OCI-LY1 (cell line): ENCODE results near the gene NODAL.

Experiments used
- H2AFZ ChIP-seq: fragments of 200-600 bp; sonication (generic), shearing (Covaris generic); 2 replicates; pipeline ENCODE4 v1.6.0; 2014; ENCODE audit warnings: antibody characterized with exemption, mild to moderate bottlenecking, low read length
- H3F3A ChIP-seq: fragments of 200-600 bp; sonication (generic), shearing (Covaris generic); 2 replicates; pipeline ENCODE4 v1.6.0; 2014; ENCODE audit warnings: mild to moderate bottlenecking, antibody characterized with exemption, low read length, moderate library complexity; ENCODE audit not compliant: insufficient read depth
- H3K27ac ChIP-seq: fragments of 200-600 bp; sonication (generic); 2 replicates; pipeline ENCODE4 v1.5.1; 2014; ENCODE audit warnings: low read length, mixed run types, mild to moderate bottlenecking, low read depth; ENCODE audit not compliant: poor library complexity, severe bottlenecking
- H3K27me3 ChIP-seq: fragments of 200-600 bp; sonication (generic); 2 replicates; pipeline ENCODE4 v1.6.0; 2014; ENCODE audit warnings: antibody characterized with exemption, mild to moderate bottlenecking, low read length, moderate library complexity; ENCODE audit not compliant: insufficient read depth
- H3K36me3 ChIP-seq: fragments of 200-600 bp; sonication (generic); 2 replicates; pipeline ENCODE4 v1.6.1; 2014; ENCODE audit warnings: mild to moderate bottlenecking, antibody characterized with exemption, low read length, moderate library complexity, mixed read lengths; ENCODE audit not compliant: insufficient read depth
- H3K4me1 ChIP-seq: fragments of 200-600 bp; sonication (generic); 2 replicates; pipeline ENCODE4 v1.5.1; 2014; ENCODE audit warnings: mild to moderate bottlenecking, low read length, moderate library complexity; ENCODE audit not compliant: insufficient read depth, severe bottlenecking
- H3K4me2 ChIP-seq: fragments of 200-600 bp; sonication (generic), shearing (Covaris generic); 2 replicates; pipeline ENCODE4 v1.6.1; 2014; ENCODE audit warnings: low read length
- H3K4me3 ChIP-seq: fragments of 200-600 bp; sonication (generic); 2 replicates; pipeline ENCODE4 v1.5.1; 2014; ENCODE audit warnings: low read length, low read depth, mild to moderate bottlenecking, mixed read lengths; ENCODE audit not compliant: poor library complexity, severe bottlenecking
- H3K79me2 ChIP-seq: fragments of 200-600 bp; shearing (Covaris generic); 2 replicates; pipeline ENCODE4 v1.6.1; 2016; ENCODE audit warnings: mixed run types, low read length, mixed read lengths; ENCODE audit not compliant: insufficient read depth
- H3K9ac ChIP-seq: fragments of 200-600 bp; sonication (generic), shearing (Covaris generic); 2 replicates; pipeline ENCODE4 v1.6.1; 2014; ENCODE audit warnings: mild to moderate bottlenecking, low read length, mixed read lengths
- H3K9me2 ChIP-seq: fragments of 200-600 bp; sonication (generic), shearing (Covaris generic); 2 replicates; pipeline ENCODE4 v1.6.1; 2014; ENCODE audit warnings: low read depth, mild to moderate bottlenecking, low read length, mixed read lengths
- H3K9me3 ChIP-seq: fragments of 200-600 bp; shearing (Covaris generic); 2 replicates; pipeline ENCODE4 v1.6.1; 2014; ENCODE audit warnings: low read length, mixed read lengths
- H4K20me1 ChIP-seq: fragments of 200-600 bp; sonication (generic), shearing (Covaris generic); 2 replicates; pipeline ENCODE4 v1.6.0; 2016; ENCODE audit warnings: mild to moderate bottlenecking, low read length; ENCODE audit not compliant: insufficient read depth
- EZH2 ChIP-seq: fragments of 200-600 bp; sonication (generic), shearing (Covaris generic); IDR thresholded peaks from 2 replicates; pipeline ENCODE4 v1.8.0; 2017; ENCODE audit warnings: borderline replicate concordance, mixed run types, mild to moderate bottlenecking, antibody characterized with exemption, low read length, moderate library complexity, mixed read lengths
- TF ChIP-seq, protein P1 (sequence below): fragments of 200-600 bp; sonication (generic), shearing (Covaris generic); IDR thresholded peaks from 2 replicates; pipeline ENCODE4 v1.5.1; 2017; ENCODE audit warnings: mild to moderate bottlenecking, antibody characterized with exemption, low read length, moderate library complexity, mixed read lengths

NODAL gene

DNA sequence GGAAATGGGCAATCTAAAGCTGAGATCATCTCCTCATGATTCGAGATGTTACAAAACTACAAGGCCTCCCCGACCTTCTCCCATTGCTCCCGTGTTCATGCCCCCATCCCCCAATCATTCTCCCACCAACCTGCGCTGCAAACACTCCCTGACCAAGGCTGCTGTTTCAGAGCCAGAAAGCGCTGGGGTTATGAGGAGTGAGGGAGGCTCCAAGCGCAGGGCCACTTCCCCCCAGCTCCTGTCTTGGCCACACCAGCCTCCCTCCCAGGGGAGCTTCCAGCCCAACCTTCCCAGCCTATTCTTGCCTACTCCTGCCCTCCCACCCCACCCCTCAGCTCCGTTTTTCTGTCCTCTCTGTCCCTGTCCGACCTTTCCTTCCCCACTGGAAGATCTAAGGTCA is 14.7 kb upstream of the NODAL start:
- 0 out of 2 replicates have a peak, but pooled peaks cover 4% of the 10 kb centered on the region for H3K27me3 ChIP-seq
- no peak overlapping the region for H3K9ac ChIP-seq
- TF ChIP-seq EZH2: no peak
- TF ChIP-seq, protein P1, sequence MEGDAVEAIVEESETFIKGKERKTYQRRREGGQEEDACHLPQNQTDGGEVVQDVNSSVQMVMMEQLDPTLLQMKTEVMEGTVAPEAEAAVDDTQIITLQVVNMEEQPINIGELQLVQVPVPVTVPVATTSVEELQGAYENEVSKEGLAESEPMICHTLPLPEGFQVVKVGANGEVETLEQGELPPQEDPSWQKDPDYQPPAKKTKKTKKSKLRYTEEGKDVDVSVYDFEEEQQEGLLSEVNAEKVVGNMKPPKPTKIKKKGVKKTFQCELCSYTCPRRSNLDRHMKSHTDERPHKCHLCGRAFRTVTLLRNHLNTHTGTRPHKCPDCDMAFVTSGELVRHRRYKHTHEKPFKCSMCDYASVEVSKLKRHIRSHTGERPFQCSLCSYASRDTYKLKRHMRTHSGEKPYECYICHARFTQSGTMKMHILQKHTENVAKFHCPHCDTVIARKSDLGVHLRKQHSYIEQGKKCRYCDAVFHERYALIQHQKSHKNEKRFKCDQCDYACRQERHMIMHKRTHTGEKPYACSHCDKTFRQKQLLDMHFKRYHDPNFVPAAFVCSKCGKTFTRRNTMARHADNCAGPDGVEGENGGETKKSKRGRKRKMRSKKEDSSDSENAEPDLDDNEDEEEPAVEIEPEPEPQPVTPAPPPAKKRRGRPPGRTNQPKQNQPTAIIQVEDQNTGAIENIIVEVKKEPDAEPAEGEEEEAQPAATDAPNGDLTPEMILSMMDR: no peak
- H3F3A ChIP-seq: no peaks in the 10 kb centered on the region
- H3K36me3 ChIP-seq: no peaks in the 10 kb centered on the region
- no peaks in the 10 kb centered on the region for H3K9me3 ChIP-seq
- H3K4me3 ChIP-seq: no peak overlapping the region
- no peak overlapping the region for H3K4me2 ChIP-seq
- H3K27ac ChIP-seq: no peak overlapping the region
- no peak overlapping the region for H2AFZ ChIP-seq
- no peaks in the 10 kb centered on the region for H3K79me2 ChIP-seq
- peaks cover 5% of the 10 kb centered on the region for H3K4me1 ChIP-seq
- H4K20me1 ChIP-seq: no peaks in the 10 kb centered on the region
- no peaks in the 10 kb centered on the region for H3K9me2 ChIP-seq

DNA sequence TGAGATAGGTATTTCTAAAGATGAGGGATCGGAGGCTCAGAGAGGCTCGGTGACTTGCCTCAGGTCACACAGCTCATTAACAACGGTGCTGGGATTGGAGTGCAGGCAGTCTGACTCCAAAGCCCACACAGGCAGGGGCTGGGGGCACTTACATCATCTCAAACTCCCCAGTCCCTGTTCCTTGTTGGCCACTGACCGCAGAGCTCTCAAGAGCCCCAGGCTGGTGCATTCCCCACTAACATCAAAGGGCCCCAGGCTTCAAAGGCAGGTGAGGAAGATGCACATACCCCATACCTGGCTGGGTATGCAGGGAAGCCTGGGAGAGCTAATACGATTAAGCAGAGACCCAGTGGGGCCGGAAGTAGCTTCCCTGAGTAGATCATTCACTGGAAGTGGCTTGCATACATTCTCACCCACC is 13.7 kb upstream of the NODAL start:
- H3K4me1 ChIP-seq: peaks cover 5% of the 10 kb centered on the region
- H3K36me3 ChIP-seq: no peaks in the 10 kb centered on the region
- H3K4me2 ChIP-seq: no peak overlapping the region
- H3K4me3 ChIP-seq: no peak overlapping the region
- no peak overlapping the region for H3K9ac ChIP-seq
- H3K27me3 ChIP-seq: 0 out of 2 replicates have a peak, but pooled peaks cover 4% of the 10 kb centered on the region
- no peak overlapping the region for H3K27ac ChIP-seq
- H3F3A ChIP-seq: no peaks in the 10 kb centered on the region
- H3K9me2 ChIP-seq: no peaks in the 10 kb centered on the region
- TF ChIP-seq EZH2: no peak
- TF ChIP-seq, protein P1: no peak
- no peak overlapping the region for H2AFZ ChIP-seq
- no peaks in the 10 kb centered on the region for H4K20me1 ChIP-seq
- no peaks in the 10 kb centered on the region for H3K9me3 ChIP-seq
- H3K79me2 ChIP-seq: no peaks in the 10 kb centered on the region

DNA sequence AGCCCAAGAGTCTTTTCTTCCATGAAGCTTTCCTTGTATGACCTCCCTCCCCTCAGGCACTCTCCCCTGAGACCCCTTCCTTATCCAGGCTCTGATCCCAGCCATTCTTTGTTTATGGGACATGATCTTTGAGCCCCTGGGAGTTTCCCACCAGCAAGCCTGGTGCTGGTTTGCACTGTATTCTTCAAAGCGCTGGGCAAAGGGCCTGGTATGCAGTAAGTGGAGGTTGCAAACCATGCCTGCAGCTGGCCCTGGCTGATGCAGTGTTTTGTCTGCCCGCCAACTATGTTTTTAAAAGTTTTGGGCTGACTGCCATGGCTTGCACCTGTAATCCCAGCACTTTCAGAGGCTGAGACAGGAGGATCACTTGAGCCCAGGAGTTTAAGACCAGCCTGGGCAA is 6.8 kb upstream of the NODAL start:
- no peaks in the 10 kb centered on the region for H3K36me3 ChIP-seq
- H3K27ac ChIP-seq: no peak overlapping the region
- no peaks in the 10 kb centered on the region for H4K20me1 ChIP-seq
- no peak overlapping the region for H3K9ac ChIP-seq
- H2AFZ ChIP-seq: no peak overlapping the region
- H3F3A ChIP-seq: no peaks in the 10 kb centered on the region
- no peaks in the 10 kb centered on the region for H3K27me3 ChIP-seq
- no peaks in the 10 kb centered on the region for H3K9me2 ChIP-seq
- H3K4me3 ChIP-seq: no peak overlapping the region
- no peak overlapping the region for H3K4me2 ChIP-seq
- H3K9me3 ChIP-seq: no peaks in the 10 kb centered on the region
- no peak for TF ChIP-seq EZH2
- TF ChIP-seq, protein P1: no peak
- no peaks in the 10 kb centered on the region for H3K79me2 ChIP-seq
- no peaks in the 10 kb centered on the region for H3K4me1 ChIP-seq
